MV-4-11 (cell line): Measurements from ENCODE around the gene RAB38.

Source experiments
- DNase-seq: peaks from one replicate; lab custom pipeline; 2025; lab: John Stamatoyannopoulos, UW

RAB38 gene

DNA sequence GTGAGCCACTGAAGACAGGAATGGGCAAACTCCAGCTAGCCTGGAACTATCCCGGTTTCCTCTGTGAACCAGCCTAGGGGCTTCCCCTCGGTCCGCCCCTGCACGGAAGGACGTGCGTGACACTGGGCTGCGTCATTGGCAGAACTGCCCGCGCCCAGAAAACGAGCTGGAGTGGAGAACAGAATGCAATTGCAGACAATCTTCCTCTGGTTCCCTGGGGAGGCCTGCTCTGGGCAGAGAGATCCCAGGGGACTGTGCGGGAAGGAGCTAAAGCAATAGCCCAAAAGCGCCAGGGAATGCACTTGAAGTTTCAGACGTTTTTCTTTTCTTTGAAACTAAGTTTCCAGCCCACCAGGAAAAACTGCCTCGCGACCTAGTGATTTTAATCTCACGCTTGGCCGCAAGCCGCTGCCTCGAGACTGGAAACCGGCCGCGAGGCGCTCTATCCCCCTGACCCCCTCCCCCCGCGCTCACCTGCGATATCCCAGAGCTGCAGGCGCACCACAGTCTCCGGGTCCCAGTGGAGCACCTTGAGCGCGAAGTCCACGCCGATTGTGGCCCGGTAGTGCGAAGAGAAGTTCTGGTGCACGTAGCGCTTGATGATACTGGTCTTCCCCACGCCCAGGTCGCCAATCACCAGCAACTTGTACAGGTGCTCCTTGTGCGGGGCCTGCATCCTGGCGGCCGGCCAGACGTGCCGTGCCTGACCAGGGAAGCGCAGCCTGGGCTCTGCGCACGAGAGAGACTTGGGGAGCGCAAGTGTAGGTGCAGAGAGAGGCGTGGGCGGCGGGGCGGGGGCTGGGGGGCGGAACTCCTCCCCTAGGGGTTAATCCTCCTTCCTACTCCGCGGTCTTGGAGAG, at the start of gene RAB38:
Gene RAB38, minus strand, starts transcription at position 735 of the 860 bp plus-strand sequence. Its CDS starts 59 bp downstream, at position 676.
- no peak for DNase-seq

DNA sequence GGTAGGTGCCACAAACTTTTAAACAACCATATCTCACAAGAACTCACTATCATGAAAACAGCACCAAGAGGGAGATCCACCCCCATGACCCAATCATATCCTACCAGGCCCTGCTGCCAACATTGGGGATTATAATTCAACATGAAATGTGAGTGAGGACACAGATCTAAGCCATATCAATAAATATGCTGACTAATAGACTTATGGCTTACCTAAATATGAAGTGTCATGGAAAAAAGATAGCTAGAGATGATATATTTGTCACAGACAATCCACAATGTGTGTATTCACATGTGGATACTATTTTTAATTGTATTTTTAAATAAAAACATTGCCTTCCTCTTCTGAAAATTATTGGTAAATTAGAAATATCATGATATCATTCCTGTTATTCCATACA, 38.2 kb upstream of the RAB38 start:
- no peak for DNase-seq

DNA sequence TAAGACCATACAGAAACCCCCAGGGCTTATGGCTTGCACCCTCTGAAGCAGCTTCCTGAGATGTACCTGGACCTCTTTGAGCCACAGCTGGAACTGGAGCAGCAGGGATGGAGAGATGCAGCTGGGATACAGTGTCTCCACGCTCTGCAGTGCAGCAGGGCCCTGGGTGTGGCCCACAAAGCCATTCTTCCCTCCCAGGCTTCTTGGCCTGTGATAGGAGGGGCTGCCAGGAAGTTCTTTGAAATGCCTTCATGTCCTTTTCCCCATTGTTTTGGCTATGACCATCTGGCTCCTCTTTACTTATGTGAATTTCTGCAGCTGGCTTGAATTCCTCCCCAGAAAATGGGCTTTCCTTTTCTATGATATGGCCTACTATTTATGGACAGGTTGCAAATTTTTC, 37.1 kb upstream of the RAB38 start:
- DNase-seq = no peak

DNA sequence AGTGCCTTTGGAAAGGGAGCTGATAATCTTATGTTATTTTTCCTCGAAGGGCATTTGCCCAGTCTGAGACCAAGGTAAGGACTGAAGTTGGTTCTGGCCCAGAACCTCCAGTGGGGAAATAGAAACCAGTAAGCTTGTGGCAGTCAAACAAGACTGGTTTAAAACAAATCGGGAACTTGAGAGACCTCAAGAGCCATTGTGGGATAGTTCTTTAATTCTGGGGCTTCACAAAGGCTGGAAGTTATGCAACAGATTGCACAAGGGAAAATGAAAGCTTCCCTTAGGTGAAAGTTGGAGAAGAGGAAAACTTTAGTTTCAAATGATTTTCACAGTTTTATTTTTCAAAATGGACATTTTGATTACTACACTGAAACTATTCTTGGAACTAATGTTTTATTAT, 33.5 kb upstream of the RAB38 start:
- peak; percentile 89 for DNase-seq

DNA sequence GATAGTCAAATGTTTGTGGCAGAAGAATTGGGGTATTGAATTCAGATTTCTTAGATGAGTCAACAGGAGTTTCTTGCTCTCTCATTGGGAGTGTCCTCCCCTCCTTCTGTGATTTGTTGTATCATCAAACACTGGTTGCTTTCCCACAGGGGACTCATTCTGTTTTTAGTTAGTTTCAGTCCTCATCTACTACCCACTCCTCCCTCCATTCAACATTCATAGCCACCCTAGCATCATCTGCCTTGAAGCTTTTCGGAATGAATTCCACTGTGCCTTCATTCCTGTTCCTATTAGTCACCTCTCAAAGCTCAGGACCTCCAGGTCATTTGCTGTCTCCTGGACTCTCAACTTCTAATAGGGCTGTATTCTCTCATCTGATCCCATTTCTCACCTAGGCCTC, 31.5 kb upstream of the RAB38 start:
- DNase-seq = no peak

DNA sequence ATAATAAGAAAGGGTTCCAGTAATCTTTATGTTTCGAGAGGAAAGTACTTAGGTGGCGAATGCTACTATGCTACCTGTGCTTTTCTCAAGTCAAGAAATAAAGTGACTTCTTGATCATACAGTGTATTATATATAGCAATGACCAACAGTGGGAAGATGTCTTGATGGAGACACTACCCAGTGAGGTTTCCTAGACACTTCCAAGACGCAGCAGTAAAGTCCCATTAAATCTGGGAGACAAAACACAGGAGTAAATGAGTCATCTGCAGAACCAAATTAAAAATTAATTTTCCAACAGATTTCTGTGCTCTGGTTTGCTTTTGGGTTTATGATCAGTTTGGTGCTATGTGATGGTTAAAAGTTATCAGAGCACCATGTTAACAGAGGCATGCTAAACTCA, 29.1 kb upstream of the RAB38 start:
- no peak for DNase-seq

- no peak for DNase-seq
These were observed 28.4 kb upstream of the RAB38 start for GRCh38 chr11:88203604-88204003.

DNA sequence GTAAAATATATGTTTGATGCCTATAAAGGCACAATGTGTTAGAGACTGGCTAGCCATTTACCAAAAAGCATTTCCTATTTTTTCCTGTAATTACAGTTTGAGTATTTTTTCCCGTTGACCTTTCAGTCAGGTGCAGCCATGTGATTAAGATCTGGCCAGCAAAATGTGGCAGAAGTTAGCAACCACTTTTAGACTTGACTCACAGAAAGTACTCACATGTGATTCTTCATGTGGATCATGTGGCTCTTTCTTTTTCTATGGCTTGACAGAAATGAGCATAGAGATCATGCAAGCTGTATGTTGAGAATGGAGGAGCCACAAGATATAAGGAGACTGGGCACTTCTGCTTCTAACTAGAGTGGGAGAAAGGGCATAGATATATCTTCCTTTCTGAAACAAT, 27.3 kb upstream of the RAB38 start:
- DNase-seq = no peak

DNA sequence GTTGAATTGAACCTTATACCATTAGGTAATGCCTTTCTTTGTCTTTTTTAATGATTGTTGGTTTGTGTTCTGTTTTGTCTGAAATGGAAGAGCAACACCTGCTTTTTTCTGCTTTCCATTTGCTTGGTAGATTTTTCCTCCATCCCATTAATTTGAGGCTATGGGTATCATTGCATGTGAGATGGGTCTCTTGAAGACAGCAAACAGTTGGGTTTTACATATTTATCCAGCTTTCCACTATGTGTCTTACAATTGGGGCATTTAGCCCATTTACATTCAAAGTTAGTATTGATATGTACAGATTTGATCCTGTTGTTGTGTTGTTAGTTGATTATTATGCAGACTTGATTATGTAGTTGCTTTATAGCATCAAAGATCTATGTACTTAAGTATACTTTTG, 21.1 kb upstream of the RAB38 start:
- no peak for DNase-seq

- DNase-seq = no peak
These were observed 20.7 kb upstream of the RAB38 start for GRCh38 chr11:88195908-88196307.

DNA sequence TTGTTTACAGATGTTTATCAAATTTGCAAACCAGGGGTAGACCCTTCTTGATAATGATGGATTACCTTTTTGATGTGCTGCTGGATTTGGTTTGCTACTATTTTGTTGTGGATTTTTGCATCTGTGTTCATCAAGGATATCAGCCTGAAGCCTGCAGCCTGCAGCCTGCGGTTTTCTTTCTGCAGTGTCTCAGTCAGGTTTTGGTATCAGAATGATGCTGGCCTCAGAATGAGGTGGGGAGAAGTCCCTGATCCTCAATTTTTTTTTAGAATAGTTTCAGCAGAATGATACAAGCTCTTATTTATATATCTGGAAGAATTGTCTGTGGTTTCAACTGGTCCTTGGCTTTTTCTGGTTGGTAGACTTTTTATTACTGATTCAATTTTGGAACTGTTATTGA, 19.7 kb upstream of the RAB38 start:
- no peak for DNase-seq

DNA sequence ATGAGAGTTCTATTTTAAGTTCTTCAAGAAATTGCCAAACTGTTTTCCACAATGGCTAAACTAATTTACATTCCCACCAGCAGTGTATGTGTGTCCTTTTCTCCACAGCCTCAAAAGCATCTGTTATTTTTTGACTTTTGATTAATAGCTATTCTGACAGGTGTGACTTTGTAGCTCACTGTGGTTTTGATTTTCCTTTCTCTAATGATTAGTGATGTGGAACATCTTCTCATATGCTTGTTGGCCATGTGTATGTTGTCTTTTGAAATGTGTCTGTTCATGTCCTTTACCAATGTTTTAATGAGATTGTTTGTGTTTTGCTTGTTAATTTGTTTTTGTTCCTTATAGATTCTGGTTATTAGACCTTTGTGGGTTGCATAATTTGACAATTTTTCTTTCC, 18.0 kb upstream of the RAB38 start:
- DNase-seq = no peak

- DNase-seq = no peak
These were observed 13.7 kb upstream of the RAB38 start for GRCh38 chr11:88188932-88189253.

- no peak for DNase-seq
These were observed 13.1 kb upstream of the RAB38 start for GRCh38 chr11:88188251-88188931.

DNA sequence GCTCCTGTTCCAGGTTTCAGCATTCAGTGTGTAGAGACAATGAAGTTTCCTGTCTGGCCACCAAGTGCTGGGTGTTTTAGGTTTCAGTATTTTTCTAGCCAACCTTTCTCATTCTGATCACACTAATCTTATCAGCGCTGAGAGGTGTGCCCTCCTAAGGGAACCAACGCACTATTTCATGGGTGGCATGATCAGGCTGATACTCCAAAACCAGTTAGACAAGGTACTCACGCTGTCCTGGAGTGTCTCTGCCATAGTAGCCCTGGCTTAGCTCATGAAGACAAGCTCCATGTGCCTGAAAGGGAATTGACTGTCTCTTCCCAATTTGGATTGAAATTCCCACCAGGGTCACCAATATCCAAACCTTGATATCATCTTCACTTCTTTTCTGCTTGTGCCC, 8.0 kb upstream of the RAB38 start:
- DNase-seq = no peak

- DNase-seq = no peak
These were observed 6.5 kb upstream of the RAB38 start for GRCh38 chr11:88181776-88182175.

DNA sequence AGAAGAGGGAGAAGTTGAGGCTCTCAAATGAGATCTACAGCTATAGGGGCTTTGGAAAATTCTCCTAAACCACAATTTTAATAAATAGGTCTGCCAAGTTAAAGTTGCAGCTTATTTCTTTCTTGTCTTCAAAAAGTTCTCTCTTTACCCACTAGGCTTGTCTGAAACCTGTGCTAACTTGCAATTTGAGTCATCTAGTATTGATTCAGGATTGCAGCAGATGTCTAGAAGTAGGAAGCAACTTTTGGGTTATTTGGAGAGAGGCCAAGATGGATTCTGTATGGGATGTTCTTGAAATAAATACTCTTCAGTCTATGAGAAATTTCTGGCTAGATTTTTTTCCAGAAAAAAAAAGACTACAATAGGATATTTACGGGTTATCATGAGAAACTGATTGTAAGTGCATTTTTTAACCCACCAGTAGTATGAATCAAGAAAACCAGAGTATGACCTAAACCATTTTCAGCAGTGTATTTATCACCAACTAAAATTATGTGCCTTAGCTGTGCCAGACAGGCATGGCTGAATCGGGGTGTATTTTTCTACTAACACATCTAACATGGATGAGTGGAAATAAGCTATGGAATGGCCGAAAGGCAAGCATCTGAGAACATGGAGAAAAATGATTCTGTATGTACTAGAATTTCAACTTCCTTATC, 4.9 kb upstream of the RAB38 start:
- no peak for DNase-seq

DNA sequence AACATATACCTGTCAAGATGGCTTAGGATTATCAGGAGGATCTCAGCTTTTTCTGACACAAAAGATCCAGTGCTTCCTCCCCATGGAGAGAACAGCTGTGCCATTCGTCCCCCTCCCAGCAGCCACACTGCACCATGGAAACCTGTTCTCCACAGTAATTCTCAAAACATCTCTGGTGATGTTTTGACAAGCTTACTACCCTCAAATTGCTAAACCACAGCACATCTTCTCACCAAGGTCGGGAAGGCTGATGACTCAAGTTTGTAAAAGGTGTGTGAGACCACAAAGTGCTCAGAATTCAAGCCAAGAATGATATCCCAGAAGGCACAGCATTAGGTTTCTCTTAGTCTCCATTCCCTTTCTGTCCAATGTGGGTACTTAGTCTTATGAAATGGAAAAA, 3.9 kb upstream of the RAB38 start:
- no peak for DNase-seq

DNA sequence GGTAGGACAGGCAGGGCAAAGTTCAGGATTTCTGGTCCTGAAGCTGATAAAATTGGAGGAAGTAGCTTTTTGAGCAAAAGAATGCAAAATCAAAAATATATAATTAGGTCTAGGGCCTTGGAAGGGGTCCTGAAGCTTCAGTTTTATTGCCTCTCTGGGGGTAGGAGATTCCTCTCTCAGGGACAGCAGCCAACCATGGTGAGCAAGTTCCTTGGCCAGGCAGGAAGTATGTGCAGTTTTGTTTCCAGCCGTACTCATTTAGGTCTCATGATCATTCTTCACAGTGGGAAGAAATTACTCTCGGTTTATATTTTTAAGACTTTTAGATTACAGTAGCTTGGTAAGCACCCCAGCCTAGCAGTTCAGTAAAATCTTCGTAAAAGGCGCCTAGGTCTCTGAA, 2.9 kb upstream of the RAB38 start:
- no peak for DNase-seq

- peak; percentile 1 for DNase-seq
These were observed 379 bp upstream of the RAB38 start for GRCh38 chr11:88175569-88176075.

- DNase-seq = no peak
These were observed 1.3 kb downstream of the RAB38 start for GRCh38 chr11:88173956-88174355.

DNA sequence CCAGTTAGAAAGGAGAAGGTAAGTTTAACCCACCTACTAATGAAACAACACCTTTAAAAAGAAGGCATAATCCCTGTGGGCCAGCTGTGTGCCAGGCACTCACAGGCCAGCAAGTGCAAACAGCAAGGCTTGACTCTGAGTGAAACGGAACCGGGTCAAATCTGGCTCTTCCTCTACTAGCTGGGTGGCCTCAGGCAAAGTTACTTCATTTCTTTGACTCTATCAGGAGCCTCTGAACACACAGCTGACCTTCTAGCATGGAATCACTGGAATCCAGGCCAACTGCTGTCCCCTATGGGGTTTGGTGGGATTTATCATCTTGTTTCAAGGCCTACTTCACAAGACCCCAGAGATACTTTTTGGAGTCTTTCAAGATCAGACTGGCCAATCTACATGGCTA, 3.3 kb downstream of the RAB38 start:
- DNase-seq = no peak

- DNase-seq = no peak
These were observed 4.6 kb downstream of the RAB38 start for GRCh38 chr11:88170673-88171072.
